A549 (cell line): ENCODE data around the gene DUOX1.

ENCODE experiments used
- CEBPB ChIP-seq, 2 experiments: fragments of >200 bp in 1 of 2; sonication (Bioruptor Twin) in 1 of 2; formaldehyde crosslinking in 1 of 2; IDR thresholded peaks; 2 replicates each; pipeline ENCODE4 v1.6.1; 2012 to 2016
- EHF ChIP-seq: fragments of 250-450 bp; sonication (Bioruptor Pico); IDR thresholded peaks from 2 replicates; pipeline ENCODE4 v1.5.0; 2020; ENCODE audit warnings: mild to moderate bottlenecking

- TF ChIP-seq CEBPB (IDR thresholded peaks at IDR 0.05): no peak
- TF ChIP-seq EHF (CRISPR knock-in tag): no peak
Measured at GRCh38 chr15:45128971-45129639, 689 bp upstream of the DUOX1 start.
